Measurements from ENCODE around the gene AGPAT3.

The AGPAT3 gene

DNA sequence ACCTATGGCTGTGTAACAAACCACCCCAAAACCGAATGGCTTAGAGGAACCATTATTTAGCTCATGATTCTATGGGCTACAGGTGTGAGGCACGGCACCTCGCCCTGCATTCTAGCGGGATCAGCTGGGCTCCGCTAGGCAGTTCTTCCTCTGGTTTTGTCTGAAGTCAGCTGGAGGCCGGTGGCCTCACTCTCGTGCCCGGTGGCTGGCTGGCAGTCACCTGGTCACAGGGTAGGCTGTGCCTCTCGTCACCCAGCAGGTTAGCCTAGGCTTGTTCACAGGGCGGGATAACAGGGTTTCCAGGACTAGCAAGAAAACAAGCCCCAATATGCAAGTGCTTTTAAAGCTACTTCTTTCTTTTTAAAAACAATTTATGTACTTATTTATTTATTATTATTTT is 16.3 kb upstream of the AGPAT3 start:
- H3K9me3 ChIP-seq (ENCODE audit: control insufficient read depth in 1 of 2, low read length in 2 of 2) = no peaks in the 10 kb centered on the region
- H3K9ac ChIP-seq (ENCODE audit: low read depth in 1 of 2, low read length in 2 of 2) = no peak overlapping the region
- H3K27ac ChIP-seq (ENCODE audit: low read depth, low read length) = no peak overlapping the region
- no peak overlapping the region for H3K4me3 ChIP-seq (ENCODE audit: low read depth in 1 of 2, low read length in 2 of 2)
- no peaks in the 10 kb centered on the region for H3K27me3 ChIP-seq (ENCODE audit: control insufficient read depth in 1 of 2, insufficient read depth in 2 of 2, low read length in 2 of 2)
- no peaks in the 10 kb centered on the region for H3K4me1 ChIP-seq (ENCODE audit: control insufficient read depth in 1 of 2, insufficient read depth in 2 of 2, low read length in 2 of 2)
- H3K36me3 ChIP-seq (ENCODE audit: control insufficient read depth in 1 of 2, insufficient read depth in 2 of 2, low read length in 2 of 2) = no peaks in the 10 kb centered on the region

- Histone ChIP-seq H3K27ac (ENCODE audit: low read depth, low read length) (no peak overlapping the region), H3K4me1 (ENCODE audit: control insufficient read depth in 1 of 2, insufficient read depth in 2 of 2, low read length in 2 of 2) (no peaks in the 10 kb centered on the region), H3K27me3 (ENCODE audit: control insufficient read depth in 1 of 2, insufficient read depth in 2 of 2, low read length in 2 of 2) (no peaks in the 10 kb centered on the region), H3K36me3 (ENCODE audit: control insufficient read depth in 1 of 2, insufficient read depth in 2 of 2, low read length in 2 of 2) (no peaks in the 10 kb centered on the region), H3K9me3 (ENCODE audit: control insufficient read depth in 1 of 2, low read length in 2 of 2) (no peaks in the 10 kb centered on the region), H3K9ac (ENCODE audit: low read depth in 1 of 2, low read length in 2 of 2) (no peak overlapping the region), H3K4me3 (ENCODE audit: low read depth in 1 of 2, low read length in 2 of 2) (no peak overlapping the region)
Measured at GRCh38 chr21:43849532-43850299, 15.3 kb upstream of the AGPAT3 start.

DNA sequence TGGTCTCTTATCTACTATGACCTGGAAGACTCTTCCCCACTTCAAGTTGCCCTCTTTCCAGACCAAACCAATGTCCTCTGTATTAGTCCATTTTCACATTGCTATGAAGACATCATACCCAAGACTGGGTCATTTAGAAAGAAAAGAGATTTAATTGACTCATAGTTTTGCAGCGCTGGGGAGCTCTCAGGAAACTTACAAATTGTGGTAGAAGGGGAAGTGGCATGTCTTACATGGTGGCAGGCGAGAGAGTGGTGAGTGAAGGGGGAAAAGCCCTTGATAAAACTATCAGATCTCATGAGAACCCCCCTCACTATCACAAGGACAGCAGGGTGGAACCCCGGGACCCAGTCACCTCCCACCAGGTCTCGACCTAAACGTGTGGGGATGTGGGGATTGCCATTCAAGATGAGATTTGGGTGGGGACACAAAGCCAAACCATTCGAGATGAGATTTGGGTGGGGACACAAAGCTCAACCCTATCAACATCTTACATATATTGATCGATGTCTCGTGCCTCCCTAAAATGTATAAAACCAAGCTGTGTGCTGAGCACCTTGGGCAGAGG is 14.2 kb upstream of the AGPAT3 start:
- Histone ChIP-seq H3K27ac (ENCODE audit: low read depth, low read length) (no peak overlapping the region), H3K4me3 (ENCODE audit: low read depth in 1 of 2, low read length in 2 of 2) (no peak overlapping the region), H3K27me3 (ENCODE audit: control insufficient read depth in 1 of 2, insufficient read depth in 2 of 2, low read length in 2 of 2) (no peaks in the 10 kb centered on the region), H3K9me3 (ENCODE audit: control insufficient read depth in 1 of 2, low read length in 2 of 2) (no peaks in the 10 kb centered on the region), H3K4me1 (ENCODE audit: control insufficient read depth in 1 of 2, insufficient read depth in 2 of 2, low read length in 2 of 2) (no peaks in the 10 kb centered on the region), H3K36me3 (ENCODE audit: control insufficient read depth in 1 of 2, insufficient read depth in 2 of 2, low read length in 2 of 2) (no peaks in the 10 kb centered on the region), H3K9ac (ENCODE audit: low read depth in 1 of 2, low read length in 2 of 2) (no peak overlapping the region)

- no peak overlapping the region for H3K27ac ChIP-seq (ENCODE audit: low read depth, low read length)
- H3K9ac ChIP-seq (ENCODE audit: low read depth in 1 of 2, low read length in 2 of 2) = no peak overlapping the region
- no peaks in the 10 kb centered on the region for H3K4me1 ChIP-seq (ENCODE audit: control insufficient read depth in 1 of 2, insufficient read depth in 2 of 2, low read length in 2 of 2)
- no peaks in the 10 kb centered on the region for H3K9me3 ChIP-seq (ENCODE audit: control insufficient read depth in 1 of 2, low read length in 2 of 2)
- H3K36me3 ChIP-seq (ENCODE audit: control insufficient read depth in 1 of 2, insufficient read depth in 2 of 2, low read length in 2 of 2) = no peaks in the 10 kb centered on the region
- H3K27me3 ChIP-seq (ENCODE audit: control insufficient read depth in 1 of 2, insufficient read depth in 2 of 2, low read length in 2 of 2) = no peaks in the 10 kb centered on the region
- no peak overlapping the region for H3K4me3 ChIP-seq (ENCODE audit: low read depth in 1 of 2, low read length in 2 of 2)
Measured at GRCh38 chr21:43851593-43851992, 13.4 kb upstream of the AGPAT3 start.

DNA sequence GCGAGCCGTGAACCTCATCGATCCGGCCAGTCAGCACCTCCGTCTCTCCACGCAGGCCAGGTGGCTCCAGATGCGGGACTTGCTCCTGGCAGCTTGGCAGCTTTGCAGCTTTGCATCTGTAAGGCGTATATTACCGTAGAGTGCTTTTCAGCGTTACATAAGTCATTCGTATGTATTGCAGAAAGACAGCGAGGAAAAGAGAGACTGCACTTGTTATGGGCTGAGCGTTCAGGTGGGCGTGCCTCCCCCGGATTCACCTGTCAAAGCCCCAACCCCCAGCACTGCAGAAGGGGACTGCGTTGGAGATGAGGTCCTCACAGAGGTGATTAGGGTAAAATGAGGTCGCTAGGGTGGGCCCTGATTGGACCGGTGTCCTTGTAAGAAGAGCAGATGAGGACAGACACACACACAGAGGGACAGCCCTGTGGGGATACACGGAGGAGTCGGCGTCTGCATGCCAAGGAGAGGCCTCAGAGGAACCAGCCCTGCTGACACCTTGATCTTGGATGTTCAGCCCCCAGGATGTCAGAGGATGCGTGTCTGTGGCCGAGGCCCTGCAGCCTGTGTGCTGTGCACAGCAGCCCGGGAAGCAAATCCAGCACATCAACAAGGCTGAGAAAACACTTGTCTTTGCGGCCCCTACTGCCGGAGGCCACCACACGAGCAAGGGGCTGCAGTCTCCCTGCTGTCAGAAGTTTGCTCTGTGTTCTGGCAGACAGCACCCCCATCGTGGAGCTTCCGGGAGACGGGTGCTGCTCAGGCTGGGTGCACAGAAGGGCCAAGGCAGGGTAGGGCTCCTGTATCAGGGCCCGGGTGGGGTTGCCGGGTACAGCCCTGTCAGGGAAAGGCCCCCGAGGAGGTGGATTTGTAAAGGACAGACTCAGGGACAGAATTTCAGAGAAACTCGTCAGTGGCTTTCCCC is 10.9 kb upstream of the AGPAT3 start:
- H3K36me3 ChIP-seq (ENCODE audit: control insufficient read depth in 1 of 2, insufficient read depth in 2 of 2, low read length in 2 of 2) = no peaks in the 10 kb centered on the region
- H3K27ac ChIP-seq (ENCODE audit: low read depth, low read length) = no peak overlapping the region

GRCh38 chr21:43854773-43855633 is 10.0 kb upstream of the AGPAT3 start:
- H3K36me3 ChIP-seq (ENCODE audit: control insufficient read depth in 1 of 2, insufficient read depth in 2 of 2, low read length in 2 of 2) = no peaks in the 10 kb centered on the region
- H3K27me3 ChIP-seq (ENCODE audit: control insufficient read depth in 1 of 2, insufficient read depth in 2 of 2, low read length in 2 of 2) = no peaks in the 10 kb centered on the region
- no peak overlapping the region for H3K27ac ChIP-seq (ENCODE audit: low read depth, low read length)
- H3K4me1 ChIP-seq (ENCODE audit: control insufficient read depth in 1 of 2, insufficient read depth in 2 of 2, low read length in 2 of 2) = no peaks in the 10 kb centered on the region
- no peaks in the 10 kb centered on the region for H3K9me3 ChIP-seq (ENCODE audit: control insufficient read depth in 1 of 2, low read length in 2 of 2)
- H3K4me3 ChIP-seq (ENCODE audit: low read depth in 1 of 2, low read length in 2 of 2) = no peak overlapping the region
- no peak overlapping the region for H3K9ac ChIP-seq (ENCODE audit: low read depth in 1 of 2, low read length in 2 of 2)

More for the DNA sequence above, 10.9 kb upstream of the AGPAT3 start:
- H3K4me1 ChIP-seq (ENCODE audit: control insufficient read depth in 1 of 2, insufficient read depth in 2 of 2, low read length in 2 of 2) = no peaks in the 10 kb centered on the region
- H3K4me3 ChIP-seq (ENCODE audit: low read depth in 1 of 2, low read length in 2 of 2) = no peak overlapping the region
- H3K27me3 ChIP-seq (ENCODE audit: control insufficient read depth in 1 of 2, insufficient read depth in 2 of 2, low read length in 2 of 2) = no peaks in the 10 kb centered on the region
- no peaks in the 10 kb centered on the region for H3K9me3 ChIP-seq (ENCODE audit: control insufficient read depth in 1 of 2, low read length in 2 of 2)
- H3K9ac ChIP-seq (ENCODE audit: low read depth in 1 of 2, low read length in 2 of 2) = no peak overlapping the region

- no peaks in the 10 kb centered on the region for H3K27me3 ChIP-seq (ENCODE audit: control insufficient read depth in 1 of 2, insufficient read depth in 2 of 2, low read length in 2 of 2)
- no peaks in the 10 kb centered on the region for H3K36me3 ChIP-seq (ENCODE audit: control insufficient read depth in 1 of 2, insufficient read depth in 2 of 2, low read length in 2 of 2)
- H3K4me3 ChIP-seq (ENCODE audit: low read depth in 1 of 2, low read length in 2 of 2) = no peak overlapping the region
- H3K4me1 ChIP-seq (ENCODE audit: control insufficient read depth in 1 of 2, insufficient read depth in 2 of 2, low read length in 2 of 2) = peaks cover 4 to 8% of the 10 kb centered on the region in 2 donors
- H3K9me3 ChIP-seq (ENCODE audit: control insufficient read depth in 1 of 2, low read length in 2 of 2) = no peaks in the 10 kb centered on the region
- no peak overlapping the region for H3K9ac ChIP-seq (ENCODE audit: low read depth in 1 of 2, low read length in 2 of 2)
- no peak overlapping the region for H3K27ac ChIP-seq (ENCODE audit: low read depth, low read length)
Measured at GRCh38 chr21:43855955-43856354, 9.1 kb upstream of the AGPAT3 start.

- Histone ChIP-seq H3K36me3 (ENCODE audit: control insufficient read depth in 1 of 2, insufficient read depth in 2 of 2, low read length in 2 of 2) (no peaks in the 10 kb centered on the region), H3K4me3 (ENCODE audit: low read depth in 1 of 2, low read length in 2 of 2) (no peak overlapping the region), H3K27ac (ENCODE audit: low read depth, low read length) (no peak overlapping the region), H3K9me3 (ENCODE audit: control insufficient read depth in 1 of 2, low read length in 2 of 2) (no peaks in the 10 kb centered on the region), H3K9ac (ENCODE audit: low read depth in 1 of 2, low read length in 2 of 2) (no peak overlapping the region), H3K27me3 (ENCODE audit: control insufficient read depth in 1 of 2, insufficient read depth in 2 of 2, low read length in 2 of 2) (no peaks in the 10 kb centered on the region), H3K4me1 (ENCODE audit: control insufficient read depth in 1 of 2, insufficient read depth in 2 of 2, low read length in 2 of 2) (peaks cover 9 to 11% of the 10 kb centered on the region in 2 donors)
Measured at GRCh38 chr21:43858806-43859648, 6.0 kb upstream of the AGPAT3 start.

GRCh38 chr21:43859747-43860214 is 5.2 kb upstream of the AGPAT3 start:
- H3K27ac ChIP-seq (ENCODE audit: low read depth, low read length) = no peak overlapping the region
- no peak overlapping the region for H3K4me3 ChIP-seq (ENCODE audit: low read depth in 1 of 2, low read length in 2 of 2)
- H3K4me1 ChIP-seq (ENCODE audit: control insufficient read depth in 1 of 2, insufficient read depth in 2 of 2, low read length in 2 of 2) = peaks cover 9 to 11% of the 10 kb centered on the region in 2 donors
- no peak overlapping the region for H3K9ac ChIP-seq (ENCODE audit: low read depth in 1 of 2, low read length in 2 of 2)
- H3K9me3 ChIP-seq (ENCODE audit: control insufficient read depth in 1 of 2, low read length in 2 of 2) = no peaks in the 10 kb centered on the region
- H3K36me3 ChIP-seq (ENCODE audit: control insufficient read depth in 1 of 2, insufficient read depth in 2 of 2, low read length in 2 of 2) = no peaks in the 10 kb centered on the region
- H3K27me3 ChIP-seq (ENCODE audit: control insufficient read depth in 1 of 2, insufficient read depth in 2 of 2, low read length in 2 of 2) = no peaks in the 10 kb centered on the region
